ENCODE data around the gene FSTL4. TPM values are rescaled to one million over a fixed set of nuclear protein-coding genes. Genes with fewer than 3 reads are reported as not detected.

The FSTL4 gene
- total RNA-seq, 2 donors from 2014 or later = 0.26 to 1.3 TPM

DNA sequence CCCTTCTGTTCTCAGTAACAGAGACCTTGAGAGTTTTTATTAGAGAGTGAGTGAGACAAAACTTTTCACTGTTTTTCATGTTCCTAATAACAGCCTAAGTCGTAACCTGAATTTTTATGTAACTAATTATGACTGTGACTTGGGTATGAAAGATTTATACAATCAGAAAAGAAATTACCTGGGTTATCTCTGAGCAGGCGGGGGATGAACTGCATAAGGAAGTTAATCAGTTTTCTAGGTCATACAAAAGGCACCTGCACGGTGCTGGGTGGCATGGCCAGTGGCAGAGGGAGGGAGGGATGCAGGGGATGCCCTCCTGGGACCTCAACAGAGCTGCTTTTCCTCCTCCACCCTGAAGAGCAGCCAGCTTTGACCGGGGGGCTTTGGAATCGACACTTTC, 340.7 kb downstream of the FSTL4 start:
- no peak overlapping the region for H3K4me3 ChIP-seq

DNA sequence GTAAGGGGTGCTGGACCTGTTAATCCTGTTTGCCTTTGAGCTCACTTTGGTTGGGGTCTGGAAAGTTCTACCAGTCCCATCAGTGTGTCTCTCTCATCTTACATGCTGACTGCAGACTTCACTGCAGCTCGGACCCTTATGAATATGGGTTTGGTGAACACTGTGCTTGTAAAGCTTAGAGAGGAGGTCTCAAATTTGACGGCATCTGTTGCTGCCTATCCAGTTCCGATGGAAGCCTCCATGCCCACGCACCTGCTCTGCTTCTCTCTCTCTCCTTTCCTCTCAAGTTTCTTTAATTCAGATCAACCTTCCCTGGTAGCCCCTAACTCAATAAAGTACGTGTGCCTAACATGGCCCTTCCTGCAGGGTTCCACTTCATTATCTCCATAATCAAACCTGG, 342.6 kb downstream of the FSTL4 start:
- no peak for ATAC-seq

More for the DNA sequence above, 340.7 kb downstream of the FSTL4 start:
- H3K36me3 ChIP-seq (replicated peaks in 1 of 2; ENCODE audit: insufficient read depth in 1 of 2, low read depth in 2 of 2) = no peaks in the 10 kb centered on the region
- DNase-seq (no peak), ATAC-seq (no peak)
- H3K27me3 ChIP-seq = no peaks in the 10 kb centered on the region
- H3K9me3 ChIP-seq = no peaks in the 10 kb centered on the region
- no peaks in the 10 kb centered on the region for H3K4me1 ChIP-seq
- intact Hi-C loops (cut with DNase I) = no loop called here
- no peak overlapping the region for H3K27ac ChIP-seq
- TF ChIP-seq, protein P1, sequence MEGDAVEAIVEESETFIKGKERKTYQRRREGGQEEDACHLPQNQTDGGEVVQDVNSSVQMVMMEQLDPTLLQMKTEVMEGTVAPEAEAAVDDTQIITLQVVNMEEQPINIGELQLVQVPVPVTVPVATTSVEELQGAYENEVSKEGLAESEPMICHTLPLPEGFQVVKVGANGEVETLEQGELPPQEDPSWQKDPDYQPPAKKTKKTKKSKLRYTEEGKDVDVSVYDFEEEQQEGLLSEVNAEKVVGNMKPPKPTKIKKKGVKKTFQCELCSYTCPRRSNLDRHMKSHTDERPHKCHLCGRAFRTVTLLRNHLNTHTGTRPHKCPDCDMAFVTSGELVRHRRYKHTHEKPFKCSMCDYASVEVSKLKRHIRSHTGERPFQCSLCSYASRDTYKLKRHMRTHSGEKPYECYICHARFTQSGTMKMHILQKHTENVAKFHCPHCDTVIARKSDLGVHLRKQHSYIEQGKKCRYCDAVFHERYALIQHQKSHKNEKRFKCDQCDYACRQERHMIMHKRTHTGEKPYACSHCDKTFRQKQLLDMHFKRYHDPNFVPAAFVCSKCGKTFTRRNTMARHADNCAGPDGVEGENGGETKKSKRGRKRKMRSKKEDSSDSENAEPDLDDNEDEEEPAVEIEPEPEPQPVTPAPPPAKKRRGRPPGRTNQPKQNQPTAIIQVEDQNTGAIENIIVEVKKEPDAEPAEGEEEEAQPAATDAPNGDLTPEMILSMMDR (IDR thresholded peaks at IDR 0.05) = no peak
- no peak for TF ChIP-seq POLR2A (IDR thresholded peaks at IDR 0.05)
- 48 to 69% methylated on average over 5 of the region's 5 CpGs for WGBS, 2 donors

DNA sequence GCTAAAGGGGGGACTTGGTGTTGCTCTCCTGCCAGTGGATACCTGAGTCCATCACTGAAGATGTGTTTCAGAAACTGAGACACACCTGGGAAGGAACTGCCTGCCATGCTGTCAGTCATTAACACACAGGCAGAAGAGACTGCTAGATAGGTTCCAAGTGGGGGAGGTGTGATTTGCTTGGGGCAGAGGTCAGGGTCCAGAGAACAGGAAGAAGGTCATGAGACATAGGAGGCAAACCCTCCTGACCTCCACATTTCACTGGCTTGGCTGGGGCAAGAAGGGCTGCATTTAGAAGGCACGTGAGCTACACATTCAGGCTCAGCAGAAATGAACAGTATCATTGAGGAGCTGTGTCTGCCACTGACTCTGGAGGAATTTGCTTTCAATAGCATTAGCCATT, 344.7 kb downstream of the FSTL4 start:
- Histone ChIP-seq H3K4me3 (no peak overlapping the region), H3K27me3 (no peaks in the 10 kb centered on the region), H3K4me1 (peaks cover 4% of the 10 kb centered on the region), H3K36me3 (replicated peaks in 1 of 2; ENCODE audit: insufficient read depth in 1 of 2, low read depth in 2 of 2) (no peaks in the 10 kb centered on the region), H3K9me3 (no peaks in the 10 kb centered on the region), H3K27ac (no peak overlapping the region)
- TF ChIP-seq, protein P1 (IDR thresholded peaks at IDR 0.05) = no peak
- TF ChIP-seq POLR2A (IDR thresholded peaks at IDR 0.05) = no peak
- no peak for DNase-seq
- 64 to 82% methylated on average over 1 of the region's 1 CpG for WGBS, 2 donors
- intact Hi-C loops (cut with DNase I) = no loop called here
- no peak for ATAC-seq

More for the DNA sequence above, 342.6 kb downstream of the FSTL4 start:
- WGBS, 2 donors = 85 to 90% methylated on average over 5 of the region's 5 CpGs
- DNase-seq = no peak
- Histone ChIP-seq H3K27me3 (no peaks in the 10 kb centered on the region), H3K4me1 (no peaks in the 10 kb centered on the region), H3K27ac (no peak overlapping the region), H3K4me3 (no peak overlapping the region), H3K9me3 (no peaks in the 10 kb centered on the region), H3K36me3 (replicated peaks in 1 of 2; ENCODE audit: insufficient read depth in 1 of 2, low read depth in 2 of 2) (no peaks in the 10 kb centered on the region)
- intact Hi-C loops (cut with DNase I) = no loop called here
- no peak for TF ChIP-seq POLR2A (IDR thresholded peaks at IDR 0.05)
- TF ChIP-seq, protein P1 (IDR thresholded peaks at IDR 0.05) = no peak

DNA sequence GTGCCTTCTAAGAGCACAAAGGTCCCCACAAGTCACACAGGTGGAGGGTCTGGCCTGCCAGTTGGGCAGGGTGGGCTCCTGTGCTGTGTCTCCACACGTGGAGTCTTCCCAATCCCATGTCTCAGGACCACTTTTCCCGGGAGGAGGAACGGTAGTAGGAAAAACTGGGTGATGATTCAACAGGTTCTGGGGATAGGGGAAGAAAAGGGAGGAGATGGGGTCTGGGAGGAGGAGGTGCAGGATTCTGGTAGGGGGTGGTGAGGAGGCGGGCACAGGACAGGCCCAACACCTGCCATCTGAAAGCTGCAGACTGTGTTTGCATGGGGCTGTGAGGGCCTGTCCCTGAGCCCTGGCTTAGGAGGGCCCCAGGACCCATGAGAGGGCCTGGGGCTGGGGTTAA, 345.4 kb downstream of the FSTL4 start:
- no peak for DNase-seq
- no peaks in the 10 kb centered on the region for H3K36me3 ChIP-seq (replicated peaks in 1 of 2; ENCODE audit: insufficient read depth in 1 of 2, low read depth in 2 of 2)
- H3K27me3 ChIP-seq = no peaks in the 10 kb centered on the region
- no peaks in the 10 kb centered on the region for H3K9me3 ChIP-seq
- ATAC-seq = no peak
- no peak overlapping the region for H3K27ac ChIP-seq
- 82 to 91% methylated on average over 4 of the region's 4 CpGs for WGBS, 2 donors
- intact Hi-C loops (cut with DNase I) = no loop called here
- no peak overlapping the region for H3K4me3 ChIP-seq
- peaks cover 10% of the 10 kb centered on the region for H3K4me1 ChIP-seq
- no peak for TF ChIP-seq POLR2A (IDR thresholded peaks at IDR 0.05)
- TF ChIP-seq, protein P1 (IDR thresholded peaks at IDR 0.05) = no peak

DNA sequence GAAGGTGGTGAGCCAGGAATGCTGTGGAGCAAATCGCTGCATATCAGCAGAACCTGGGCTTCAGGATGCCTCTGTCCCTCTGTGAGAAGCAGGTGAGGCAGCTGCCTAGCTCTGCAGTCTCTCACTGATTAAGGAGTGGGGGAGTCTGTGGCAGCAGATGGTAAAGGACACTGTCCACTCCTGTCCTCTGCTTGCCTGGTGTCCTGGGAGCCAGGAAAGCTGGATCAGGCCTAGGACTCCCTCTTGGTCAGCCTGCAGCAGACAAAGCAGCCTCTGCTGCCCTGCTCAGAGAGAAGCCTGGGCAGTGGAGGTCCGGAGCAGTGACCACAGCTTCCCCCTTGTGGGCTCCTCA, 345.8 kb downstream of the FSTL4 start:
- Histone ChIP-seq H3K27me3 (no peaks in the 10 kb centered on the region), H3K4me1 (peaks cover 13% of the 10 kb centered on the region), H3K27ac (no peak overlapping the region), H3K4me3 (no peak overlapping the region), H3K36me3 (replicated peaks in 1 of 2; ENCODE audit: insufficient read depth in 1 of 2, low read depth in 2 of 2) (no peaks in the 10 kb centered on the region), H3K9me3 (no peaks in the 10 kb centered on the region)
- WGBS, 2 donors = 71 to 100% methylated on average over 1 to 2 of the region's 2 CpGs
- no peak for ATAC-seq
- intact Hi-C loops (cut with DNase I) = no loop called here
- DNase-seq = no peak
- TF ChIP-seq POLR2A (IDR thresholded peaks at IDR 0.05) = no peak
- TF ChIP-seq, protein P1 (IDR thresholded peaks at IDR 0.05) = no peak

Data from body of pancreas (tissue), 4 donors.